ENCODE results near the gene NME1. TPM values are rescaled to one million over a fixed set of nuclear protein-coding genes. Genes with fewer than 3 reads are reported as not detected.

Gene NME1
- polyA plus RNA-seq, 1 experiment = 178 TPM

DNA sequence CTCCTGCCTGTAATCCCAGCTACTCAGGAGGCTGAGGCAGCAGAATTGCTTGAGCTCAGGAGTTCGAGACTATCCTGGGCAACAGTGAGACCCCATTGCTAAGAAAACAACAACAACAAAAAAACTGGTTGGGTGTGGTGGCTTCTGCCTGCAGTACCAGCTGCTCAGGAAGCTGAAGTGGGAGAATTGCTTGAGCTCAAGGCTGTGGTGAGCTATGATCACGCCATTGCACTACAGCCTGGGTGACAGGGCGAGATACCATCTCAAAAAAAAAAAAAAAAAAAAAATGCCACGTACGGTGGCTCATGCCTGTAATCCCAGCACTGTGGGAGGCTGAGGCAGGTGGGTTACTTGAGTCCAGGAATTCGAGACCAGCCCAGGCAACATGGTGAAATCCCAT is 46.9 kb downstream of the NME1 start:
- POLR2A ChIA-PET = no interaction called here
- H3K36me3 ChIP-seq (ENCODE audit: control insufficient read depth, insufficient read depth, low read length) = peaks cover 11% of the 10 kb centered on the region

DNA sequence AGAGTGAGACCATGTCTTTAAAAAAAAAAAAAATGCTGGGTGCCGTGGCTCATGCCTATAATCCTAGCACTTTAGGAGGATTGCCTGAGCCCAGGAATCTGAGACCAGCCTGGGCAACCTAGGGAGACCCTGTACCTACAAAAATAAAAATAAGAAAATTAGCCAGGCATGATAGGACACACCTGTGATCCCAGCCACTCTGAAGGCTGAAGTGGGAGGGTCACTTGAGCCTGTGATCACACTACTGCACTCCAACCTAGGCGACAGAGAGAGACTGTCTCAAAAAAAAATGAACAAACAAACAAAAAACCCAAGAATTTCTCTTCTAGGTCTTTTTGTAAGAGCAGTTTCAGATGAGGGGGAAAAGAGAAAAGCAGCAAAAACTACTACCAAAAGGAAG is 47.5 kb downstream of the NME1 start:
- POLR2A ChIA-PET = no interaction called here
- DNase-seq (ENCODE audit: low read depth) = no peak
- no peaks in the 10 kb centered on the region for H3K27me3 ChIP-seq (ENCODE audit: control insufficient read depth, insufficient read depth, low read length)
- peaks cover 11% of the 10 kb centered on the region for H3K36me3 ChIP-seq (ENCODE audit: control insufficient read depth, insufficient read depth, low read length)
- CTCF ChIA-PET = no interaction called here
- TF ChIP-seq, protein P1, sequence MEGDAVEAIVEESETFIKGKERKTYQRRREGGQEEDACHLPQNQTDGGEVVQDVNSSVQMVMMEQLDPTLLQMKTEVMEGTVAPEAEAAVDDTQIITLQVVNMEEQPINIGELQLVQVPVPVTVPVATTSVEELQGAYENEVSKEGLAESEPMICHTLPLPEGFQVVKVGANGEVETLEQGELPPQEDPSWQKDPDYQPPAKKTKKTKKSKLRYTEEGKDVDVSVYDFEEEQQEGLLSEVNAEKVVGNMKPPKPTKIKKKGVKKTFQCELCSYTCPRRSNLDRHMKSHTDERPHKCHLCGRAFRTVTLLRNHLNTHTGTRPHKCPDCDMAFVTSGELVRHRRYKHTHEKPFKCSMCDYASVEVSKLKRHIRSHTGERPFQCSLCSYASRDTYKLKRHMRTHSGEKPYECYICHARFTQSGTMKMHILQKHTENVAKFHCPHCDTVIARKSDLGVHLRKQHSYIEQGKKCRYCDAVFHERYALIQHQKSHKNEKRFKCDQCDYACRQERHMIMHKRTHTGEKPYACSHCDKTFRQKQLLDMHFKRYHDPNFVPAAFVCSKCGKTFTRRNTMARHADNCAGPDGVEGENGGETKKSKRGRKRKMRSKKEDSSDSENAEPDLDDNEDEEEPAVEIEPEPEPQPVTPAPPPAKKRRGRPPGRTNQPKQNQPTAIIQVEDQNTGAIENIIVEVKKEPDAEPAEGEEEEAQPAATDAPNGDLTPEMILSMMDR (IDR thresholded peaks at IDR 0.05; ENCODE audit: insufficient read depth, low read depth, low read length) = no peak
- no peak overlapping the region for H3K4me3 ChIP-seq (ENCODE audit: low read depth, low read length)

More for the DNA sequence above, 46.9 kb downstream of the NME1 start:
- no peak for DNase-seq (ENCODE audit: low read depth)
- TF ChIP-seq, protein P1 (IDR thresholded peaks at IDR 0.05; ENCODE audit: insufficient read depth, low read depth, low read length) = no peak
- H3K4me3 ChIP-seq (ENCODE audit: low read depth, low read length) = no peak overlapping the region
- no peaks in the 10 kb centered on the region for H3K27me3 ChIP-seq (ENCODE audit: control insufficient read depth, insufficient read depth, low read length)
- CTCF ChIA-PET = no interaction called here

DNA sequence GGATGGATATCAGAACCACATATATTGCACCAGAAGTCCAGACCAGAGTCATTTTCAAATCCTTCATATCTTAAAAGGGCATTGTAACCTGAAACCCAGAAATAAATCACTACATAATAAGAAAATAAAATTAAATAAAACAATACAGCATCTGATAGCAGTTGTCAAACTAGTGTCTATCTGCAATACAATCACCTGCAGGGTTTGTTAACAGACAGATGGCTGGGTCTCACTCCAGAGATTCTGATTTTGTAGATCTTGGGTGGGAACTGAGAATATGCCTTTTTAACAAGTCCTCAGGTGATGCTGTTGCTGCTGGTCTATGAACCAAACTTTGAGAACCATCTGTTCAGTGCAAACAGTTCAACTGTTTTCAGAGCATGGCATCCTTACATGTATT is 50.5 kb downstream of the NME1 start:
- TF ChIP-seq, protein P1 (IDR thresholded peaks at IDR 0.05; ENCODE audit: insufficient read depth, low read depth, low read length) = no peak

More for the DNA sequence above, 50.5 kb downstream of the NME1 start:
- H3K36me3 ChIP-seq (ENCODE audit: control insufficient read depth, insufficient read depth, low read length) = peaks cover 9% of the 10 kb centered on the region
- H3K27me3 ChIP-seq (ENCODE audit: control insufficient read depth, insufficient read depth, low read length) = no peaks in the 10 kb centered on the region
- POLR2A ChIA-PET = no interaction called here
- no peak overlapping the region for H3K4me3 ChIP-seq (ENCODE audit: low read depth, low read length)
- no peak for DNase-seq (ENCODE audit: low read depth)
- CTCF ChIA-PET = no interaction called here

Other genes with a start within 250 kb of the NME1 start
- 18.7 and 28.9 TPM in 2 replicates for gene SPAG9, start 32.7 kb upstream of the NME1 start, polyA plus RNA-seq (2011; rRNA removed)
- gene NME2, start 12.9 kb downstream of the NME1 start, polyA plus RNA-seq (2011; rRNA removed) = 835 and 1,035 TPM in 2 replicates
- gene MBTD1, start 106.5 kb downstream of the NME1 start, polyA plus RNA-seq (2011; rRNA removed) = 2.8 and 5.5 TPM in 2 replicates
- 6.8 and 14.1 TPM in 2 replicates for gene UTP18, start 107.0 kb downstream of the NME1 start, polyA plus RNA-seq (2011; rRNA removed)